IPS-NIHi7 (cell line): ENCODE data around the gene DNAJC1.
"Not testable (repeated sequence)": the region's sequence is repeated elsewhere in the genome, so short reads cannot be mapped to it uniquely, and the experiment has no call there.

ENCODE experiments used
- DNase-seq: peaks from one replicate; pipeline ENCODE4 v3.0.0; 2012; ENCODE audit warnings: mixed read lengths; ENCODE audit errors: extremely low spot score

The DNAJC1 gene

GRCh38 chr10:21826725-21827124 is 176.8 kb downstream of the DNAJC1 start:
- DNase-seq, result no peak

GRCh38 chr10:21825345-21825744 is 178.2 kb downstream of the DNAJC1 start:
- DNase-seq, result no peak

- no peak for DNase-seq
These were observed 179.1 kb downstream of the DNAJC1 start for GRCh38 chr10:21824409-21824808.

- no peak for DNase-seq
These were observed 179.9 kb downstream of the DNAJC1 start for GRCh38 chr10:21823617-21824016.

GRCh38 chr10:21822273-21822672 is 181.3 kb downstream of the DNAJC1 start:
- not testable (repeated sequence) for DNase-seq

GRCh38 chr10:21820952-21821351 is 182.6 kb downstream of the DNAJC1 start:
- no peak for DNase-seq

GRCh38 chr10:21818416-21818815 is 185.1 kb downstream of the DNAJC1 start:
- not testable (repeated sequence) for DNase-seq

- DNase-seq, result no peak
These were observed 188.7 kb downstream of the DNAJC1 start for GRCh38 chr10:21814866-21815265.

GRCh38 chr10:21813946-21814345 is 189.6 kb downstream of the DNAJC1 start:
- no peak for DNase-seq

- DNase-seq, result no peak
These were observed 192.3 kb downstream of the DNAJC1 start for GRCh38 chr10:21811245-21811585.

GRCh38 chr10:21810582-21811244 is 192.8 kb downstream of the DNAJC1 start:
- no peak for DNase-seq

GRCh38 chr10:21808550-21808949 is 195.0 kb downstream of the DNAJC1 start:
- no peak for DNase-seq

- peak; percentile 70 for DNase-seq
These were observed 196.3 kb downstream of the DNAJC1 start for GRCh38 chr10:21807180-21807579.

- no peak for DNase-seq
These were observed 200.2 kb downstream of the DNAJC1 start for GRCh38 chr10:21803374-21803773.

- no peak for DNase-seq
These were observed 201.9 kb downstream of the DNAJC1 start for GRCh38 chr10:21801609-21802008.

GRCh38 chr10:21797984-21798765 is 205.4 kb downstream of the DNAJC1 start:
- no peak for DNase-seq

GRCh38 chr10:21797533-21797932 is 206.0 kb downstream of the DNAJC1 start:
- no peak for DNase-seq

- no peak for DNase-seq
These were observed 212.3 kb downstream of the DNAJC1 start for GRCh38 chr10:21791276-21791675.

- no peak for DNase-seq
These were observed 226.6 kb downstream of the DNAJC1 start for GRCh38 chr10:21776883-21777282.

GRCh38 chr10:21771219-21771618 is 232.3 kb downstream of the DNAJC1 start:
- no peak for DNase-seq

- no peak for DNase-seq
These were observed 234.5 kb downstream of the DNAJC1 start for GRCh38 chr10:21769041-21769440.

- no peak for DNase-seq
These were observed 238.9 kb downstream of the DNAJC1 start for GRCh38 chr10:21764466-21765189.

- no peak for DNase-seq
These were observed 243.2 kb downstream of the DNAJC1 start for GRCh38 chr10:21760332-21760731.
